ENCODE results near the gene TSPAN19. TPM values are rescaled to one million over a fixed set of nuclear protein-coding genes. Genes with fewer than 3 reads are reported as not detected.

The TSPAN19 gene
- total RNA-seq (not detected), polyA plus RNA-seq (under 1 TPM in 2 of 3 donors, not detected in 1; 0.04 to 0.06 TPM)
- long read RNA-seq, donor 1: 0 reads
- long read RNA-seq, donor 2: 0 reads

DNA sequence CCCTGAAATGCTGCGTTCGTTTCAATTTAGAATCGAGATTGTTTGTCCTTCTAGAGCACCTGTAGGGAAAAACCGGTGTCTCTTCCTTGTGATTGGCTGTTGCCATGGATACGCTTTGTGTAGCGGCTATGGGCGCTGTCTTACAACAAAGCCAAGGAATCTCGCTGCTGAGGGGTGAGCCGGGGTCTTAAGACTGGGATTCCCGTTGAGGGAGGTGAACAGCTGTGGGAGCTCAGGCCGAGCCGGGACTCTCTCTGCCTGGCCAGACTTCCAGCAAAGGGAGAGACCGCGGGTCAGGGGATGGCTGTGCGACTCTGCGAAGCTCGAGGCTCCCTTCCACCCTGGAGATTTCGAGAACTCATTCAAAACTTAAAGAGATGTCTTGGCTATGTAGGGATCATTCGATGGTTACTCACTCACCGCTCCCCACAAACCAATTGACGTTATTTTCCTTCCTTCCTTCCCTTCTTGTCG is at the start of gene TSPAN19, which contains the start of gene LRRIQ1:
Gene TSPAN19, minus strand, starts transcription at position 44 of the 474 bp plus-strand sequence. CDS start 6,331 bp downstream, outside the sequence.
Gene LRRIQ1, plus strand, starts transcription at position 118 of the 474 bp plus-strand sequence. CDS start 1,826 bp downstream, outside the sequence.
- intact Hi-C loops (cut with DNase I): no loop called here
- Histone ChIP-seq H3K27me3 (ENCODE audit: insufficient read depth in 3 of 3, low read length in 2 of 3) (no peaks in the 10 kb centered on the region), H3K36me3 (ENCODE audit: insufficient read depth in 1 of 2, low read depth in 1 of 2) (no peaks in the 10 kb centered on the region), H3K4me1 (no peaks in the 10 kb centered on the region), H3K27ac (no peak within 1 kb of the TSS), H3K9me3 (no peaks in the 10 kb centered on the region), H3K4me3 (peak within 1 kb of the TSS; percentile 65)
- WGBS, 3 donors: 0 to 2% (median 1%) methylated on average over 22 of the region's 22 CpGs
- ATAC-seq (peak; percentile 68 to 97 (median 85)), DNase-seq (peak; percentile 16 to 54)
- TF ChIP-seq, protein P1, sequence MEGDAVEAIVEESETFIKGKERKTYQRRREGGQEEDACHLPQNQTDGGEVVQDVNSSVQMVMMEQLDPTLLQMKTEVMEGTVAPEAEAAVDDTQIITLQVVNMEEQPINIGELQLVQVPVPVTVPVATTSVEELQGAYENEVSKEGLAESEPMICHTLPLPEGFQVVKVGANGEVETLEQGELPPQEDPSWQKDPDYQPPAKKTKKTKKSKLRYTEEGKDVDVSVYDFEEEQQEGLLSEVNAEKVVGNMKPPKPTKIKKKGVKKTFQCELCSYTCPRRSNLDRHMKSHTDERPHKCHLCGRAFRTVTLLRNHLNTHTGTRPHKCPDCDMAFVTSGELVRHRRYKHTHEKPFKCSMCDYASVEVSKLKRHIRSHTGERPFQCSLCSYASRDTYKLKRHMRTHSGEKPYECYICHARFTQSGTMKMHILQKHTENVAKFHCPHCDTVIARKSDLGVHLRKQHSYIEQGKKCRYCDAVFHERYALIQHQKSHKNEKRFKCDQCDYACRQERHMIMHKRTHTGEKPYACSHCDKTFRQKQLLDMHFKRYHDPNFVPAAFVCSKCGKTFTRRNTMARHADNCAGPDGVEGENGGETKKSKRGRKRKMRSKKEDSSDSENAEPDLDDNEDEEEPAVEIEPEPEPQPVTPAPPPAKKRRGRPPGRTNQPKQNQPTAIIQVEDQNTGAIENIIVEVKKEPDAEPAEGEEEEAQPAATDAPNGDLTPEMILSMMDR (IDR thresholded peaks at IDR 0.05): no peak

GRCh38 chr12:85085066-85085465 is 49.0 kb upstream of the TSPAN19 start:
- Histone ChIP-seq H3K4me1 (no peaks in the 10 kb centered on the region), H3K36me3 (ENCODE audit: insufficient read depth in 1 of 2, low read depth in 1 of 2) (no peaks in the 10 kb centered on the region), H3K4me3 (no peak overlapping the region), H3K27ac (no peak overlapping the region), H3K9me3 (no peaks in the 10 kb centered on the region), H3K27me3 (ENCODE audit: insufficient read depth in 3 of 3, low read length in 2 of 3) (no peaks in the 10 kb centered on the region)
- TF ChIP-seq, protein P1 (IDR thresholded peaks at IDR 0.05): no peak
- 72 to 81% (median 77%) methylated on average over 5 of the region's 5 CpGs for WGBS, 3 donors
- no peak for DNase-seq
- no peak for ATAC-seq
- intact Hi-C loops (cut with DNase I): no loop called here

GRCh38 chr12:85076688-85077430 is 40.8 kb upstream of the TSPAN19 start:
- ATAC-seq: peak in 1 of 4 donors; percentile 58
- no peaks in the 10 kb centered on the region for H3K36me3 ChIP-seq (ENCODE audit: insufficient read depth in 1 of 2, low read depth in 1 of 2)
- TF ChIP-seq, protein P1 (IDR thresholded peaks at IDR 0.05): peak; percentile 21
- H3K4me3 ChIP-seq: no peak overlapping the region
- H3K27me3 ChIP-seq (ENCODE audit: insufficient read depth in 3 of 3, low read length in 2 of 3): no peaks in the 10 kb centered on the region
- WGBS, 3 donors: 0 to 5% (median 0%) methylated on average over 1 of the region's 1 CpG
- intact Hi-C loops (cut with DNase I): loop anchor here in 1 of 2 donors (10.0 kb wide), 1 partner anchor 368 kb away; no protein-coding TSS in a partner anchor
- H3K9me3 ChIP-seq: no peaks in the 10 kb centered on the region
- no peak overlapping the region for H3K27ac ChIP-seq
- no peak for DNase-seq
- no peaks in the 10 kb centered on the region for H3K4me1 ChIP-seq

DNA sequence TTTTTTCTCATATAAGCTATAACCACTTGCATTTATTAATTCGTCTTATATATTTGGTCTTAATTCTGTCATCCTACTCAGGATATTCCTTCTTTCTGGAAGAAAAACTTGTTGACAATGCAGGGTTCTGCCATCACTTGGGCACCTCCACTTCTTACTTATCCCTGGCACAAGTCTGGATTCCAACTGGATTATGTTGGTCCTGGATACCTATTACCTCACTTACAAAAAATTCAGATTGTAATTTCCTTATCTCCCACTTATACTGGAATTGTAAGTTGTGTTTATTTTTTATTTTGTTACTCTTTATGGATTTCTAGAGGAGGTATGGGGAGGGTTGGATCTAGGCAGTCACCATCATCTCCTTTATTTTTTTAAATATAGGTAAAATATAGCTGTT is 36.7 kb upstream of the TSPAN19 start:
- ATAC-seq: no peak
- WGBS, 3 donors: 68 to 90% (median 86%) methylated on average over 1 of the region's 1 CpG
- Histone ChIP-seq H3K27ac (no peak overlapping the region), H3K36me3 (ENCODE audit: insufficient read depth in 1 of 2, low read depth in 1 of 2) (no peaks in the 10 kb centered on the region), H3K27me3 (ENCODE audit: insufficient read depth in 3 of 3, low read length in 2 of 3) (no peaks in the 10 kb centered on the region), H3K4me3 (no peak overlapping the region), H3K9me3 (no peaks in the 10 kb centered on the region), H3K4me1 (no peaks in the 10 kb centered on the region)
- TF ChIP-seq, protein P1 (IDR thresholded peaks at IDR 0.05): no peak
- intact Hi-C loops (cut with DNase I): loop anchor here in 1 of 2 donors (10.0 kb wide), 1 partner anchor 372 kb away; no protein-coding TSS in a partner anchor
- DNase-seq: no peak
